DOHH2 (cell line): Measurements from ENCODE around the gene CDHR3.

Source experiments
- H3F3A ChIP-seq: fragments of 200-600 bp; sonication (generic), shearing (Covaris generic); 2 replicates; pipeline ENCODE4 v1.6.0; 2016; ENCODE audit warnings: antibody characterized with exemption, mild to moderate bottlenecking; ENCODE audit not compliant: control insufficient read depth, insufficient read depth
- H3K27ac ChIP-seq: fragments of 200-600 bp; sonication (generic); 2 replicates; pipeline ENCODE4 v1.5.1; 2014; ENCODE audit warnings: low read depth, mild to moderate bottlenecking, low read length, moderate library complexity
- H3K27me3 ChIP-seq: fragments of 200-600 bp; sonication (generic); 2 replicates; pipeline ENCODE4 v1.6.1; 2014; ENCODE audit warnings: mild to moderate bottlenecking, low read length, mixed read lengths; ENCODE audit not compliant: control insufficient read depth
- H3K36me3 ChIP-seq: fragments of 200-600 bp; sonication (generic); 2 replicates; pipeline ENCODE4 v1.6.1; 2014; ENCODE audit warnings: mild to moderate bottlenecking, low read length, moderate library complexity, mixed read lengths; ENCODE audit not compliant: control insufficient read depth
- H3K4me1 ChIP-seq: fragments of 200-600 bp; sonication (generic); 2 replicates; pipeline ENCODE4 v1.6.1; 2014; ENCODE audit warnings: mild to moderate bottlenecking, low read length, mixed read lengths; ENCODE audit not compliant: control insufficient read depth
- H3K4me2 ChIP-seq: fragments of 200-600 bp; sonication (generic); 2 replicates; pipeline ENCODE4 v1.6.0; 2014; ENCODE audit warnings: mild to moderate bottlenecking, low read length, moderate library complexity
- H3K4me3 ChIP-seq: fragments of 200-600 bp; sonication (generic); 2 replicates; pipeline ENCODE4 v1.5.1; 2014; ENCODE audit warnings: mild to moderate bottlenecking, low read length, mixed read lengths
- H3K79me2 ChIP-seq: fragments of 200-600 bp; sonication (generic); 2 replicates; pipeline ENCODE4 v1.6.1; 2014; ENCODE audit warnings: mild to moderate bottlenecking, low read length, mixed read lengths; ENCODE audit not compliant: control insufficient read depth
- H3K9me2 ChIP-seq: fragments of 200-600 bp; sonication (generic); replicated peaks from 2 replicates; pipeline ENCODE4 v1.6.1; 2014; ENCODE audit warnings: mild to moderate bottlenecking, low read length, mixed read lengths; ENCODE audit not compliant: control insufficient read depth
- H3K9me3 ChIP-seq: fragments of 200-600 bp; sonication (generic); 2 replicates; pipeline ENCODE4 v1.6.1; 2014; ENCODE audit warnings: antibody characterized with exemption, low read length, mixed read lengths; ENCODE audit not compliant: control insufficient read depth, insufficient read depth
- H4K20me1 ChIP-seq: fragments of 200-600 bp; sonication (generic); 2 replicates; pipeline ENCODE4 v1.6.0; 2014; ENCODE audit warnings: low read depth, mild to moderate bottlenecking, antibody characterized with exemption, low read length, moderate library complexity; ENCODE audit not compliant: control insufficient read depth, insufficient read depth
- EZH2phosphoT487 ChIP-seq: fragments of 200-600 bp; sonication (generic); IDR thresholded peaks from 2 replicates; pipeline ENCODE4 v1.6.1; 2017; ENCODE audit warnings: borderline replicate concordance, mild to moderate bottlenecking, antibody characterized with exemption, low read length, moderate library complexity, mixed read lengths
- TF ChIP-seq, protein P1 (sequence below): fragments of 200-600 bp; sonication (generic); IDR thresholded peaks from one replicate; pipeline ENCODE4 v1.5.1; 2014; ENCODE audit warnings: antibody characterized with exemption, mild to moderate bottlenecking, low read depth, low read length; ENCODE audit not compliant: poor library complexity, severe bottlenecking

The CDHR3 gene

DNA sequence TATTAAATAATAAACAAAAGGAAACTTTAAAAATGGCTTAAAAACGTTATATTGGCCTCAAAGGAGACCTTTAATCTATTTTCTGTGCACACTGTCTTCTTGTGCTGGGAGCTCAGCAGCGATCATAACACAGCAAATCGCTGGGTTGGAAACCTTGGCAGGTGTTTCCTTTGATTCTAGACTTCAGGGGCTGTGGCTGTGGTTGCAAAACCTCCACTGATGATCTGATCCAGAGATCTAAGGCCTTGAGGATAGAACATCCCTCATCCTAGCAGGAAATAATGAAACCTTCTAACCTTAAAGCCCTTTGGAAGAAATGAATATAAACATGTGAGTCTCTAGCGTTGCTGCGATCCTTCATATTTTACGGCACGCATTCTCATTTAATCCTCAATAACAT is 29.8 kb downstream of the CDHR3 start:
- Histone ChIP-seq H4K20me1 (no peaks in the 10 kb centered on the region), H3K27ac (peak overlapping the region; percentile 54), H3K36me3 (no peaks in the 10 kb centered on the region), H3K9me3 (no peaks in the 10 kb centered on the region), H3K27me3 (no peaks in the 10 kb centered on the region), H3K9me2 (no peaks in the 10 kb centered on the region), H3K79me2 (no peaks in the 10 kb centered on the region), H3K4me3 (peak overlapping the region; percentile 31), H3K4me2 (peak overlapping the region; percentile 60), H3F3A (no peaks in the 10 kb centered on the region), H3K4me1 (peaks cover 24% of the 10 kb centered on the region)
- TF ChIP-seq EZH2phosphoT487: no peak
- TF ChIP-seq, protein P1, sequence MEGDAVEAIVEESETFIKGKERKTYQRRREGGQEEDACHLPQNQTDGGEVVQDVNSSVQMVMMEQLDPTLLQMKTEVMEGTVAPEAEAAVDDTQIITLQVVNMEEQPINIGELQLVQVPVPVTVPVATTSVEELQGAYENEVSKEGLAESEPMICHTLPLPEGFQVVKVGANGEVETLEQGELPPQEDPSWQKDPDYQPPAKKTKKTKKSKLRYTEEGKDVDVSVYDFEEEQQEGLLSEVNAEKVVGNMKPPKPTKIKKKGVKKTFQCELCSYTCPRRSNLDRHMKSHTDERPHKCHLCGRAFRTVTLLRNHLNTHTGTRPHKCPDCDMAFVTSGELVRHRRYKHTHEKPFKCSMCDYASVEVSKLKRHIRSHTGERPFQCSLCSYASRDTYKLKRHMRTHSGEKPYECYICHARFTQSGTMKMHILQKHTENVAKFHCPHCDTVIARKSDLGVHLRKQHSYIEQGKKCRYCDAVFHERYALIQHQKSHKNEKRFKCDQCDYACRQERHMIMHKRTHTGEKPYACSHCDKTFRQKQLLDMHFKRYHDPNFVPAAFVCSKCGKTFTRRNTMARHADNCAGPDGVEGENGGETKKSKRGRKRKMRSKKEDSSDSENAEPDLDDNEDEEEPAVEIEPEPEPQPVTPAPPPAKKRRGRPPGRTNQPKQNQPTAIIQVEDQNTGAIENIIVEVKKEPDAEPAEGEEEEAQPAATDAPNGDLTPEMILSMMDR: no peak

DNA sequence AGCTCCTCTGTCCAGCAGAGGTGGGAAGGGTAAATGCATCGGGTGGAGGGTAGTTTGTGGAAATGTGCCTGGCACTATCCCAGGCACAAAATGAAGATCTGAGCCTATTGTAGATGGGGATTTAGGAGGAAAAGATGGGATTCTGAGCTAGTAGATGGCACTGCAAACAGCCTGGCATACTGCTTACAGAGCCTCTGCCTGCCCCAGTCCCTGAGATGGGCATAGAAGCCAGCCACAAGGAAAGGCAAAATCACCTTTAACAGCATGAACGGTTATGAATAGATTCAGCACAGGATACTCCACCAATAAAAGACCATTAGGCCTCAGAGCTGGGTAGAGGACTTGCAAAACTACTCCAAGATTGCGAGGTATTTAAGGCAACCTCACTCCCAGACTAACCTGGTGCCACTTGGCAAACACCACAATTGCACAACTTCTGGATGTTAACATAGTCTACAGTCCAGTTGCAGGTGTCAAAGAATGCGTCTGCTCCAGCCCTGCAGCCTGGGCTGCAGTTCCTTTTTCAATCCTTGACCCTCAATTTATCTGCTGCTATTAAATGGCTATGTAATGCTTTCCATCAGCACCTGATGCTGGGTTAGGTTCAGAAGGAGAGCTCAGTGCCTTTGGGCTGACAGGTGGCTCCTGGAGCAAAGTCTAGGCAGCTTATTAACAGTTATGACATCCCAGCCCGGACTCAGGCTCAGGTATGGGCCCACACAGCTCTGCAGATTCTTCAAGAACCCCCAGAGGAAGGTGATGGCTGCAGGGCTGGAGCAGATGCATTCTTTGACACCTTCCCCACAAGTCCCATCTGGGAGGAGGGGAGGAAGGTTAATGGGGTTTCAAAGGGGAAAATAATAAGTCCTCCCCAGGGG is 34.0 kb downstream of the CDHR3 start:
- Histone ChIP-seq H3K4me2 (no peak overlapping the region), H3K9me2 (no peaks in the 10 kb centered on the region), H3K27me3 (peaks cover 3% of the 10 kb centered on the region; the same call in 1 of the 2 replicates), H3K36me3 (no peaks in the 10 kb centered on the region), H3K27ac (no peak overlapping the region), H3K9me3 (no peaks in the 10 kb centered on the region), H3K79me2 (no peaks in the 10 kb centered on the region), H3F3A (no peaks in the 10 kb centered on the region), H3K4me1 (peaks cover 19% of the 10 kb centered on the region), H3K4me3 (no peak overlapping the region), H4K20me1 (no peaks in the 10 kb centered on the region)
- TF ChIP-seq EZH2phosphoT487: no peak
- TF ChIP-seq, protein P1: no peak

DNA sequence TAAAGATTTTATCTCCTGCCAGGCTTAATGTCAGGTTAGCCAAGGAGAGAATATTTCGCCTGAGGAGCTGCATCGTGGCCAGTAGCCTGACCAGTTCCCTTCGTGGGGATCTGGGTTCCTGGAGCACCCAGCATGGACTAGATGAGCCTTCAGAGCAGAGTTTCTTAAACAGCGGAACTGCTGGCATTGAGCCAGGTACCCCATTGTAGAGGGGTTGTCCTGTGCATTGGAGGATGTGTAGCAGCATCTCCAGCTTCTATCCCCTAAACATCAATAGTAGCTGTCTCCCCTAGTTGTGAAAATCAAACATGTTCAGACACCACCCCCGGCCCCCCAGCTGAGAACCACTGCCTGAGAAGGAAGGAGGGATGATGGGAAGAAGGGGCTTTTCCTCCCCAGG is 36.2 kb downstream of the CDHR3 start:
- Histone ChIP-seq H3F3A (no peaks in the 10 kb centered on the region), H3K27ac (no peak overlapping the region), H3K79me2 (no peaks in the 10 kb centered on the region), H3K9me2 (no peaks in the 10 kb centered on the region), H3K36me3 (no peaks in the 10 kb centered on the region), H3K4me3 (no peak overlapping the region), H3K4me1 (no peaks in the 10 kb centered on the region), H3K9me3 (no peaks in the 10 kb centered on the region), H3K4me2 (no peak overlapping the region), H4K20me1 (no peaks in the 10 kb centered on the region), H3K27me3 (peaks cover 3% of the 10 kb centered on the region; the same call in 1 of the 2 replicates)
- TF ChIP-seq, protein P1: no peak
- TF ChIP-seq EZH2phosphoT487: no peak
